Esophagus (tissue), 2 donors: ENCODE data around the gene ARL6IP6. TPM values are rescaled to one million over a fixed set of nuclear protein-coding genes. Genes with fewer than 3 reads are reported as not detected.

Experiments
- H3K27ac ChIP-seq, 2 donors: one replicate each; pipeline ENCODE4 v1.5.1; 2013; ENCODE audit warnings: low read depth in 2 of 2, mild to moderate bottlenecking in 2 of 2, inconsistent platforms in 1 of 2, low read length in 1 of 2, moderate library complexity in 1 of 2
- H3K27me3 ChIP-seq, 2 donors: one replicate each; pipeline ENCODE4 v1.6.1; 2013; ENCODE audit warnings: low read length in 2 of 2, control low read depth in 1 of 2, mild to moderate bottlenecking in 1 of 2; ENCODE audit not compliant: insufficient read depth in 2 of 2, control insufficient read depth in 1 of 2
- H3K36me3 ChIP-seq, 2 donors: one replicate each; pipeline ENCODE4 v1.6.1; 2013; ENCODE audit warnings: low read length in 1 of 2; ENCODE audit not compliant: control insufficient read depth in 2 of 2, insufficient read depth in 2 of 2
- H3K4me1 ChIP-seq, 2 donors: one replicate each; pipeline ENCODE4 v1.6.1; 2013; ENCODE audit warnings: low read length in 1 of 2; ENCODE audit not compliant: control insufficient read depth in 2 of 2, insufficient read depth in 2 of 2
- H3K4me3 ChIP-seq, 2 donors: one replicate each; pipeline ENCODE4 v1.5.1; 2013; ENCODE audit warnings: low read length in 2 of 2, mild to moderate bottlenecking in 2 of 2, low read depth in 1 of 2, moderate library complexity in 1 of 2
- H3K9me3 ChIP-seq, 2 donors: one replicate each; pipeline ENCODE4 v1.6.1; 2013; ENCODE audit warnings: mild to moderate bottlenecking in 2 of 2, low read depth in 1 of 2, low read length in 1 of 2, moderate library complexity in 1 of 2; ENCODE audit not compliant: control insufficient read depth in 2 of 2, insufficient read depth in 1 of 2
- WGBS, 2 donors: extraction: QIAGEN DNeasy Blood & Tissue Kit; methylation state at CpG; one replicate each; pipeline ENCODE4 v1.1.7; 2013; 5-methylcytosine and 5-hydroxymethylcytosine counted together
- polyA plus RNA-seq, 2 donors: library from polyadenylated mRNA; stranded (reverse); fragments of 200-250 nt; gene quantifications; one replicate each; pipeline ENCODE4 v1.2.3, GENCODE V29; 2013
- donor health status: healthy with polysubstance abuse.
- donor health status: Bipolar disorder and iron deficiency.

Gene ARL6IP6
- polyA plus RNA-seq, 2 donors: 6.0 to 10.3 TPM

- Histone ChIP-seq H3K36me3 (no peaks in the 10 kb centered on the region), H3K27ac (no peak overlapping the region), H3K4me1 (no peaks in the 10 kb centered on the region), H3K4me3 (no peak overlapping the region), H3K27me3 (no peaks in the 10 kb centered on the region), H3K9me3 (no peaks in the 10 kb centered on the region)
- WGBS, 2 donors: 59 to 80% methylated on average over 3 of the region's 3 CpGs
Measured at GRCh38 chr2:152781175-152781574, 62.8 kb downstream of the ARL6IP6 start.

GRCh38 chr2:152782171-152782570 is 63.8 kb downstream of the ARL6IP6 start:
- Histone ChIP-seq H3K4me3 (no peak overlapping the region), H3K27ac (no peak overlapping the region), H3K27me3 (no peaks in the 10 kb centered on the region), H3K9me3 (no peaks in the 10 kb centered on the region), H3K36me3 (no peaks in the 10 kb centered on the region), H3K4me1 (no peaks in the 10 kb centered on the region)
- 38 to 59% methylated on average over 2 of the region's 2 CpGs for whole genome bisulfite sequencing, 2 donors

- Histone ChIP-seq H3K27me3 (no peaks in the 10 kb centered on the region), H3K36me3 (no peaks in the 10 kb centered on the region), H3K27ac (no peak overlapping the region), H3K9me3 (no peaks in the 10 kb centered on the region), H3K4me3 (no peak overlapping the region), H3K4me1 (no peaks in the 10 kb centered on the region)
- 79 to 82% methylated on average over 9 of the region's 9 CpGs for WGBS, 2 donors
Measured at GRCh38 chr2:152790883-152791282, 72.5 kb downstream of the ARL6IP6 start.

- WGBS, 2 donors: 66 to 68% methylated on average over 3 of the region's 3 CpGs
- H3K27me3 ChIP-seq: no peaks in the 10 kb centered on the region
- H3K4me1 ChIP-seq: no peaks in the 10 kb centered on the region
- H3K27ac ChIP-seq: no peak overlapping the region
- H3K4me3 ChIP-seq: no peak overlapping the region
- H3K9me3 ChIP-seq: no peaks in the 10 kb centered on the region
- no peaks in the 10 kb centered on the region for H3K36me3 ChIP-seq
Measured at GRCh38 chr2:152791979-152792378, 73.6 kb downstream of the ARL6IP6 start.

- 80 to 88% methylated on average over 4 of the region's 4 CpGs for whole genome bisulfite sequencing, 2 donors
- Histone ChIP-seq H3K36me3 (no peaks in the 10 kb centered on the region), H3K4me1 (no peaks in the 10 kb centered on the region), H3K4me3 (no peak overlapping the region), H3K27ac (no peak overlapping the region), H3K9me3 (no peaks in the 10 kb centered on the region), H3K27me3 (no peaks in the 10 kb centered on the region)
Measured at GRCh38 chr2:152792974-152793373, 74.6 kb downstream of the ARL6IP6 start.

- Histone ChIP-seq H3K27me3 (no peaks in the 10 kb centered on the region), H3K4me3 (no peak overlapping the region), H3K27ac (no peak overlapping the region), H3K9me3 (no peaks in the 10 kb centered on the region), H3K36me3 (no peaks in the 10 kb centered on the region), H3K4me1 (no peaks in the 10 kb centered on the region)
- WGBS, 2 donors: 36% methylated on average over 1 of the region's 1 CpG
Measured at GRCh38 chr2:152796941-152797340, 78.5 kb downstream of the ARL6IP6 start.

GRCh38 chr2:152804687-152805408 is 86.4 kb downstream of the ARL6IP6 start:
- no peak overlapping the region for H3K4me3 ChIP-seq
- WGBS, 2 donors: 96% methylated on average over 28 to 29 of the region's 29 CpGs
- no peak overlapping the region for H3K27ac ChIP-seq
- H3K27me3 ChIP-seq: no peaks in the 10 kb centered on the region
- no peaks in the 10 kb centered on the region for H3K36me3 ChIP-seq
- H3K9me3 ChIP-seq: peaks cover 0 to 4% of the 10 kb centered on the region in 2 donors
- no peaks in the 10 kb centered on the region for H3K4me1 ChIP-seq

GRCh38 chr2:152811916-152812315 is 93.5 kb downstream of the ARL6IP6 start:
- no peaks in the 10 kb centered on the region for H3K27me3 ChIP-seq

More at GRCh38 chr2:152811916-152812315, 93.5 kb downstream of the ARL6IP6 start:
- WGBS, 2 donors: 83 to 91% methylated on average over 3 of the region's 3 CpGs
- Histone ChIP-seq H3K27ac (no peak overlapping the region), H3K4me3 (no peak overlapping the region), H3K4me1 (no peaks in the 10 kb centered on the region), H3K9me3 (peaks cover 3 to 4% of the 10 kb centered on the region in 2 donors), H3K36me3 (no peaks in the 10 kb centered on the region)
